Ishikawa (cell line): ENCODE measurements around the gene SNAPIN.

ENCODE experiments used
- CEBPB ChIP-seq: IDR thresholded peaks from 2 replicates; pipeline ENCODE4 v1.6.1; 2012
- CREB1 ChIP-seq: IDR thresholded peaks from 2 replicates; pipeline ENCODE4 v1.6.1; 2012; ENCODE audit warnings: low read depth
- EGR1 ChIP-seq: IDR thresholded peaks from 2 replicates; pipeline ENCODE4 v1.6.1; 2012
- EP300 ChIP-seq: IDR thresholded peaks from 2 replicates; pipeline ENCODE4 v1.6.1; 2012; ENCODE audit warnings: borderline replicate concordance
- FOXM1 ChIP-seq: IDR thresholded peaks from 2 replicates; pipeline ENCODE4 v1.6.1; 2012; ENCODE audit warnings: low read depth, borderline replicate concordance
- NFIC ChIP-seq: IDR thresholded peaks from 2 replicates; pipeline ENCODE4 v1.6.1; 2012
- RAD21 ChIP-seq: IDR thresholded peaks from 2 replicates; pipeline ENCODE4 v1.6.1; 2012; ENCODE audit warnings: low read depth
- TAF1 ChIP-seq: IDR thresholded peaks from 2 replicates; pipeline ENCODE4 v1.6.1; 2012; ENCODE audit warnings: low read depth, mild to moderate bottlenecking
- TCF12 ChIP-seq: IDR thresholded peaks from 2 replicates; pipeline ENCODE4 v1.6.1; 2012; ENCODE audit warnings: low read depth
- TEAD4 ChIP-seq: IDR thresholded peaks from 2 replicates; pipeline ENCODE4 v1.6.1; 2012
- YY1 ChIP-seq: IDR thresholded peaks from 2 replicates; pipeline ENCODE4 v1.6.1; 2012; ENCODE audit warnings: low read depth
- ZBTB7A ChIP-seq: IDR thresholded peaks from 2 replicates; pipeline ENCODE4 v1.6.1; 2012; ENCODE audit warnings: low read depth
- TF ChIP-seq, protein P1 (sequence below): IDR thresholded peaks from 2 replicates; pipeline ENCODE4 v1.6.1; 2012
- TF ChIP-seq, protein P2 (sequence below): IDR thresholded peaks from 2 replicates; pipeline ENCODE4 v1.6.1; 2012
- TF ChIP-seq, protein P3 (sequence below): IDR thresholded peaks from 2 replicates; pipeline ENCODE4 v1.6.1; 2012; ENCODE audit warnings: low read depth, mild to moderate bottlenecking

The SNAPIN gene

DNA sequence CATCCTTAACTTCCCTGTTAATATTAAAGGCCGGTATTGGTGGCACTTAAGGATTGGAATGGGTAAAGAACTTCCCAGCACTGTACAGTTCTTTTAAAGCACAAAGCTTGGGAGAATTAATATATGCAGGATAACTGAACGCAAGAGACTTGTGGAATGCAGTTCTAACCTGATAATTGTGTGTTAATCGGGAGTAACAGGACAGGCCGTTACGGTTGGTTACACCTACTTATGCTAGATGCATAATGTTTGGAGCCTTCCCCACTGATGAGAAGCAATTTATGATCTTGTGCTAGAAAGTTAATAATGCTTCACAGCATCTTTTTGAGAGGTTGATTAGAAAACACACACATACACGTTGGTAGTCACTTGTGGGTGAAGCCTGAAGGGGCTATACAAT lies 17.6 kb upstream of the SNAPIN start:
- no peak for TF ChIP-seq EGR1
- no peak for TF ChIP-seq ZBTB7A
- TF ChIP-seq NFIC: no peak
- TF ChIP-seq TEAD4: no peak
- no peak for TF ChIP-seq RAD21
- TF ChIP-seq TAF1: no peak
- TF ChIP-seq TCF12: no peak
- TF ChIP-seq EP300: no peak
- TF ChIP-seq, protein P1, sequence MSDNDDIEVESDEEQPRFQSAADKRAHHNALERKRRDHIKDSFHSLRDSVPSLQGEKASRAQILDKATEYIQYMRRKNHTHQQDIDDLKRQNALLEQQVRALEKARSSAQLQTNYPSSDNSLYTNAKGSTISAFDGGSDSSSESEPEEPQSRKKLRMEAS: no peak
- TF ChIP-seq CEBPB: no peak
- TF ChIP-seq, protein P2, sequence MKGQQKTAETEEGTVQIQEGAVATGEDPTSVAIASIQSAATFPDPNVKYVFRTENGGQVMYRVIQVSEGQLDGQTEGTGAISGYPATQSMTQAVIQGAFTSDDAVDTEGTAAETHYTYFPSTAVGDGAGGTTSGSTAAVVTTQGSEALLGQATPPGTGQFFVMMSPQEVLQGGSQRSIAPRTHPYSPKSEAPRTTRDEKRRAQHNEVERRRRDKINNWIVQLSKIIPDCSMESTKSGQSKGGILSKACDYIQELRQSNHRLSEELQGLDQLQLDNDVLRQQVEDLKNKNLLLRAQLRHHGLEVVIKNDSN: no peak
- TF ChIP-seq YY1: no peak
- TF ChIP-seq FOXM1: no peak
- no peak for TF ChIP-seq CREB1
- TF ChIP-seq, protein P3, sequence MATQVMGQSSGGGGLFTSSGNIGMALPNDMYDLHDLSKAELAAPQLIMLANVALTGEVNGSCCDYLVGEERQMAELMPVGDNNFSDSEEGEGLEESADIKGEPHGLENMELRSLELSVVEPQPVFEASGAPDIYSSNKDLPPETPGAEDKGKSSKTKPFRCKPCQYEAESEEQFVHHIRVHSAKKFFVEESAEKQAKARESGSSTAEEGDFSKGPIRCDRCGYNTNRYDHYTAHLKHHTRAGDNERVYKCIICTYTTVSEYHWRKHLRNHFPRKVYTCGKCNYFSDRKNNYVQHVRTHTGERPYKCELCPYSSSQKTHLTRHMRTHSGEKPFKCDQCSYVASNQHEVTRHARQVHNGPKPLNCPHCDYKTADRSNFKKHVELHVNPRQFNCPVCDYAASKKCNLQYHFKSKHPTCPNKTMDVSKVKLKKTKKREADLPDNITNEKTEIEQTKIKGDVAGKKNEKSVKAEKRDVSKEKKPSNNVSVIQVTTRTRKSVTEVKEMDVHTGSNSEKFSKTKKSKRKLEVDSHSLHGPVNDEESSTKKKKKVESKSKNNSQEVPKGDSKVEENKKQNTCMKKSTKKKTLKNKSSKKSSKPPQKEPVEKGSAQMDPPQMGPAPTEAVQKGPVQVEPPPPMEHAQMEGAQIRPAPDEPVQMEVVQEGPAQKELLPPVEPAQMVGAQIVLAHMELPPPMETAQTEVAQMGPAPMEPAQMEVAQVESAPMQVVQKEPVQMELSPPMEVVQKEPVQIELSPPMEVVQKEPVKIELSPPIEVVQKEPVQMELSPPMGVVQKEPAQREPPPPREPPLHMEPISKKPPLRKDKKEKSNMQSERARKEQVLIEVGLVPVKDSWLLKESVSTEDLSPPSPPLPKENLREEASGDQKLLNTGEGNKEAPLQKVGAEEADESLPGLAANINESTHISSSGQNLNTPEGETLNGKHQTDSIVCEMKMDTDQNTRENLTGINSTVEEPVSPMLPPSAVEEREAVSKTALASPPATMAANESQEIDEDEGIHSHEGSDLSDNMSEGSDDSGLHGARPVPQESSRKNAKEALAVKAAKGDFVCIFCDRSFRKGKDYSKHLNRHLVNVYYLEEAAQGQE: no peak

DNA sequence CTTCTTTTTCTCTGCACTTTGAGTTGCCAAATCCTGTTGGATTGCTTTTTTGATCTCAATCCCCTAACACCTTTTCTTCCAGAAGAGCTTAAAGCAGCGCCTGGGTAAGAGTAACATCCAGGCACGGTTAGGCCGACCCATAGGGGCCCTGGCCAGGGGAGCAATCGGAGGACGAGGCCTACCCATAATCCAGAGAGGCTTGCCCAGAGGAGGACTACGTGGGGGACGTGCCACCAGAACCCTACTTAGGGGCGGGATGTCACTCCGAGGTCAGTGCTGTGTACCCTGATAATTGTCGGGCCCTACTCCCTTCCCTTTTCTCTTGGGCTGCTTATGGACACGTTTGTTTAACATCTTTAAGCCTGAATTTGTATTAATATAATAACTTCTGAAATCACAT lies 16.3 kb upstream of the SNAPIN start:
- TF ChIP-seq CREB1 (no peak), EGR1 (no peak), ZBTB7A (no peak), FOXM1 (no peak), TAF1 (no peak), YY1 (no peak), TEAD4 (no peak), NFIC (no peak), EP300 (no peak), TCF12 (no peak), CEBPB (no peak), RAD21 (no peak)
- TF ChIP-seq, protein P3: no peak
- TF ChIP-seq, protein P1: no peak
- TF ChIP-seq, protein P2: no peak

DNA sequence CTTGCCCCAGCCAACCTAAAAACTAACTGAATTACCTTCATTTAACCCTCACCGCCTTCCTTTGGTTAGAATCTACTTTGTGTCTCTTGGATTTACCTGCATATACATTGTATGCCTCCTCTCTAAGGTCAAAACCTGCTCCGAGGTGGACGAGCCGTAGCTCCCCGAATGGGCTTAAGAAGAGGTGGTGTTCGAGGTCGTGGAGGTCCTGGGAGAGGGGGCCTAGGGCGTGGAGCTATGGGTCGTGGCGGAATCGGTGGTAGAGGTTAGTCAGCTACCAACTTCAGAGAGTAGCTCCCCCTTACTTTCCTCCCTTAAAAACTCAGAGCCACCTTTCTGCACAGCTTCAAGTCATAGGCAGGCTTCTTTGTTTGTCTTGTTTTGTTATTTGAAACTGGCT lies 15.4 kb upstream of the SNAPIN start:
- no peak for TF ChIP-seq CEBPB
- TF ChIP-seq YY1: no peak
- TF ChIP-seq TEAD4: no peak
- TF ChIP-seq, protein P2: no peak
- no peak for TF ChIP-seq TCF12
- TF ChIP-seq RAD21: no peak
- no peak for TF ChIP-seq ZBTB7A
- no peak for TF ChIP-seq EGR1
- no peak for TF ChIP-seq FOXM1
- TF ChIP-seq, protein P3: no peak
- no peak for TF ChIP-seq TAF1
- TF ChIP-seq EP300: no peak
- TF ChIP-seq, protein P1: no peak
- no peak for TF ChIP-seq CREB1
- no peak for TF ChIP-seq NFIC
